Neural progenitor cell (in vitro differentiated cells): ENCODE results near the gene TAS2R42. TPM values are rescaled to one million over a fixed set of nuclear protein-coding genes. Genes with fewer than 3 reads are reported as not detected.

Source experiments
- DNase-seq: peaks from one replicate; pipeline ENCODE4 v3.0.0-alpha.2; 2016; ENCODE audit warnings: low spot score
- H2AFZ ChIP-seq: fragments of 200-600 bp; sonication (generic); replicated peaks from 2 replicates; pipeline ENCODE4 v1.6.1; 2016; ENCODE audit warnings: antibody characterized with exemption
- H3F3A ChIP-seq: fragments of 200-600 bp; sonication (generic); 2 replicates; pipeline ENCODE4 v1.6.1; 2016; ENCODE audit warnings: antibody characterized with exemption, low read depth
- H3K27ac ChIP-seq: fragments of 200-600 bp; sonication (generic); 2 replicates; pipeline ENCODE4 v1.5.1; 2016; ENCODE audit warnings: mild to moderate bottlenecking
- H3K27me3 ChIP-seq: fragments of 200-600 bp; sonication (generic); 2 replicates; pipeline ENCODE4 v1.6.1; 2016; ENCODE audit warnings: mild to moderate bottlenecking, moderate library complexity
- H3K36me3 ChIP-seq: fragments of 200-600 bp; sonication (generic); 2 replicates; pipeline ENCODE4 v1.5.1; 2016
- H3K4me1 ChIP-seq: fragments of 200-600 bp; sonication (generic); 2 replicates; pipeline ENCODE4 v1.6.1; 2016; ENCODE audit warnings: mixed run types
- H3K4me2 ChIP-seq: fragments of 200-600 bp; sonication (generic); 2 replicates; pipeline ENCODE4 v1.6.1; 2016
- H3K4me3 ChIP-seq: fragments of 200-600 bp; sonication (generic); 2 replicates; pipeline ENCODE4 v1.5.1; 2016
- H3K79me2 ChIP-seq: fragments of 200-600 bp; sonication (generic); 2 replicates; pipeline ENCODE4 v1.6.1; 2016; ENCODE audit warnings: low read depth
- H3K9ac ChIP-seq: fragments of 200-600 bp; sonication (generic); 2 replicates; pipeline ENCODE4 v1.6.1; 2016
- H3K9me3 ChIP-seq: fragments of 200-600 bp; sonication (generic); 2 replicates; pipeline ENCODE4 v1.5.1; 2016; ENCODE audit warnings: low read depth
- H4K20me1 ChIP-seq: fragments of 200-600 bp; sonication (generic); 2 replicates; pipeline ENCODE4 v1.6.1; 2016; ENCODE audit warnings: low read depth
- H3K27ac Mint-ChIP-seq: 3 replicates; pipeline ENCODE4 v1.8.0; 2021; ENCODE audit warnings: mixed read lengths
- H3K27me3 Mint-ChIP-seq: 2 replicates; pipeline ENCODE4 v1.8.0; 2022; ENCODE audit warnings: low read depth, mild to moderate bottlenecking, inconsistent platforms, moderate library complexity, mixed read lengths; ENCODE audit not compliant: insufficient read depth
- H3K36me3 Mint-ChIP-seq: 3 replicates; pipeline ENCODE4 v1.8.0; 2021; ENCODE audit warnings: mixed read lengths
- H3K4me1 Mint-ChIP-seq: 3 replicates; pipeline ENCODE4 v1.8.0; 2021; ENCODE audit warnings: mixed read lengths
- H3K4me3 Mint-ChIP-seq: 3 replicates; pipeline ENCODE4 v1.8.0; 2021; ENCODE audit warnings: mild to moderate bottlenecking, moderate library complexity, mixed read lengths
- H3K9me3 Mint-ChIP-seq: 3 replicates; pipeline ENCODE4 v1.8.0; 2020; ENCODE audit warnings: mixed read lengths
- CTCF ChIP-seq: fragments of 200-600 bp; sonication (generic); IDR thresholded peaks from 2 replicates; pipeline ENCODE4 v1.5.1; 2017; ENCODE audit warnings: antibody characterized with exemption, mild to moderate bottlenecking
- EZH2 ChIP-seq: fragments of 200-600 bp; sonication (generic); IDR thresholded peaks from 2 replicates; pipeline ENCODE4 v1.6.1; 2017; ENCODE audit warnings: antibody characterized with exemption, mild to moderate bottlenecking, moderate library complexity
- EZH2phosphoT487 ChIP-seq: fragments of 200-600 bp; sonication (generic); IDR thresholded peaks from 2 replicates; pipeline ENCODE4 v1.6.1; 2017; ENCODE audit warnings: antibody characterized with exemption
- total RNA-seq: library from RNA; depleted of rRNA; stranded (reverse); fragments of >200 nt; gene quantifications from 2 replicates; pipeline ENCODE4 v1.2.3, GENCODE V29; 2015; ENCODE audit warnings: low replicate concordance

Gene TAS2R42
- total RNA-seq, 1 donor from 2014 or later: not detected

DNA sequence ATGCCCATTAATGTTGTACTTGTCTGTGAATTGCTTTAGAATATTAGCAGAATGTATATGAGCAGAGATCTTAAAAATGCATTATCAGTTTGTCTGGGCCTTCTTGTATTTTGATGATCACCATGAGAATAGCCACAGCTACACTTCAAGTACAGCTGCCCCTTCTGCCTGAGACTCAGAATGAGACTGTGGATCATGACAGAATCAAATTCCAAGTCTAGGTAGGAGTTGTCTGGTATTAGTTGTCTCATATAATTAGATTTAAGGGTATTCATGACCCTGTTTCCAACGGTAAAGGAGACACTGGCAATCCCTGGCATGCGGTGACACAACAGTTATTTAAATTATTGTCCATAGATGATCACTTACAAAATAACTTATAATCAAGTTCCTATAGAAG lies 34.0 kb downstream of the TAS2R42 start:
- H3K4me1 Mint-ChIP-seq: no peaks in the 10 kb centered on the region
- Histone ChIP-seq H3K79me2 (peaks cover 71% of the 10 kb centered on the region), H3K27ac (no peak overlapping the region), H3K27me3 (no peaks in the 10 kb centered on the region), H3K4me2 (no peak overlapping the region), H3K36me3 (peaks cover 28% of the 10 kb centered on the region), H3K4me1 (no peaks in the 10 kb centered on the region), H3K4me3 (no peak overlapping the region), H3F3A (no peaks in the 10 kb centered on the region), H3K9me3 (peaks cover 8% of the 10 kb centered on the region), H3K9ac (no peak overlapping the region), H4K20me1 (no peaks in the 10 kb centered on the region), H2AFZ (no peak overlapping the region)
- no peak for TF ChIP-seq EZH2phosphoT487
- no peak for TF ChIP-seq EZH2
- TF ChIP-seq CTCF: no peak
- H3K36me3 Mint-ChIP-seq: peaks cover 45% of the 10 kb centered on the region
- DNase-seq: no peak
- peaks cover 52% of the 10 kb centered on the region for H3K9me3 Mint-ChIP-seq
- H3K4me3 Mint-ChIP-seq: no peak overlapping the region
- H3K27me3 Mint-ChIP-seq: no peaks in the 10 kb centered on the region
- no peak overlapping the region for H3K27ac Mint-ChIP-seq

- Mint-ChIP-seq H3K27ac (no peak overlapping the region), H3K27me3 (no peaks in the 10 kb centered on the region), H3K4me3 (no peak overlapping the region), H3K36me3 (peaks cover 43% of the 10 kb centered on the region), H3K9me3 (peaks cover 53% of the 10 kb centered on the region), H3K4me1 (no peaks in the 10 kb centered on the region)
- Histone ChIP-seq H3K4me1 (no peaks in the 10 kb centered on the region), H3F3A (no peaks in the 10 kb centered on the region), H3K79me2 (peaks cover 70% of the 10 kb centered on the region), H3K36me3 (peaks cover 17% of the 10 kb centered on the region), H3K4me2 (no peak overlapping the region), H4K20me1 (no peaks in the 10 kb centered on the region), H3K27me3 (no peaks in the 10 kb centered on the region), H3K9me3 (peaks cover 3% of the 10 kb centered on the region), H3K27ac (no peak overlapping the region), H3K9ac (no peak overlapping the region), H2AFZ (no peak overlapping the region), H3K4me3 (no peak overlapping the region)
- TF ChIP-seq EZH2phosphoT487 (no peak), CTCF (no peak), EZH2 (no peak)
- DNase-seq: no peak
Measured at GRCh38 chr12:11150832-11151231, 35.9 kb downstream of the TAS2R42 start.

- Histone ChIP-seq H3F3A (no peaks in the 10 kb centered on the region), H3K9ac (no peak overlapping the region), H2AFZ (no peak overlapping the region), H3K27me3 (no peaks in the 10 kb centered on the region), H3K27ac (no peak overlapping the region), H3K4me3 (no peak overlapping the region), H3K36me3 (peaks cover 10% of the 10 kb centered on the region), H3K4me1 (no peaks in the 10 kb centered on the region), H3K9me3 (peaks cover 3% of the 10 kb centered on the region), H4K20me1 (no peaks in the 10 kb centered on the region), H3K79me2 (peaks cover 69% of the 10 kb centered on the region), H3K4me2 (no peak overlapping the region)
- TF ChIP-seq EZH2 (no peak), EZH2phosphoT487 (no peak), CTCF (no peak)
- no peak for DNase-seq
- Mint-ChIP-seq H3K9me3 (peaks cover 59% of the 10 kb centered on the region), H3K27ac (no peak overlapping the region), H3K27me3 (no peaks in the 10 kb centered on the region), H3K4me1 (no peaks in the 10 kb centered on the region), H3K36me3 (peaks cover 47% of the 10 kb centered on the region), H3K4me3 (no peak overlapping the region)
Measured at GRCh38 chr12:11147420-11147819, 39.3 kb downstream of the TAS2R42 start.
